GM18519 (cell line): Measurements from ENCODE around the gene BLOC1S1.

ENCODE experiments used
- ATAC-seq: cut with Tn5 transposase; IDR thresholded peaks from one replicate; pipeline ENCODE4 v1.9.1; 2021; ENCODE audit warnings: mild to moderate bottlenecking, moderate library complexity; ENCODE audit not compliant: unreplicated experiment, low FRiP score

The BLOC1S1 gene

GRCh38 chr12:55724226-55724939 lies 8.5 kb downstream of the BLOC1S1 start:
- no peak for ATAC-seq

GRCh38 chr12:55724940-55725309 lies 9.1 kb downstream of the BLOC1S1 start:
- no peak for ATAC-seq

- ATAC-seq, result no peak
These were observed 9.7 kb downstream of the BLOC1S1 start for GRCh38 chr12:55725556-55725955.

GRCh38 chr12:55726971-55727370 lies 11.1 kb downstream of the BLOC1S1 start:
- ATAC-seq, result no peak

- ATAC-seq, result no peak
These were observed 11.9 kb downstream of the BLOC1S1 start for GRCh38 chr12:55727643-55728185.

- peak; percentile 14 for ATAC-seq
These were observed 12.5 kb downstream of the BLOC1S1 start for GRCh38 chr12:55728186-55728938.

- ATAC-seq, result peak; percentile 51
These were observed 13.3 kb downstream of the BLOC1S1 start, which contains the start of gene CD63 for GRCh38 chr12:55728939-55729818. CD63 (minus strand) TSS chr12:55729009; CDS start chr12:55728341, 668 bp downstream.

- peak; percentile 32 for ATAC-seq
These were observed 14.3 kb downstream of the BLOC1S1 start for GRCh38 chr12:55729819-55730818.

GRCh38 chr12:55732288-55732687 lies 16.4 kb downstream of the BLOC1S1 start:
- no peak for ATAC-seq

GRCh38 chr12:55733021-55733555 lies 17.2 kb downstream of the BLOC1S1 start:
- ATAC-seq, result no peak

- no peak for ATAC-seq
These were observed 18.0 kb downstream of the BLOC1S1 start for GRCh38 chr12:55733858-55734257.

GRCh38 chr12:55734595-55734994 lies 18.7 kb downstream of the BLOC1S1 start:
- ATAC-seq, result no peak

- no peak for ATAC-seq
These were observed 20.2 kb downstream of the BLOC1S1 start for GRCh38 chr12:55736076-55736475.

- ATAC-seq, result no peak
These were observed 21.1 kb downstream of the BLOC1S1 start for GRCh38 chr12:55736780-55737580.

- ATAC-seq, result no peak
These were observed 21.8 kb downstream of the BLOC1S1 start for GRCh38 chr12:55737581-55738122.

- peak; percentile 57 for ATAC-seq
These were observed 22.5 kb downstream of the BLOC1S1 start for GRCh38 chr12:55738123-55739024.

- ATAC-seq, result no peak
These were observed 23.2 kb downstream of the BLOC1S1 start for GRCh38 chr12:55739025-55739378.
